NOMO-1 (cell line): Measurements from ENCODE around the gene HERC2.
"Not testable (repeated sequence)": the region's sequence is repeated elsewhere in the genome, so short reads cannot be mapped to it uniquely, and the experiment has no call there.

Experiments
- DNase-seq, 2 experiments: peaks; one replicate each; lab custom pipeline; 2025; ENCODE audit not compliant: unreplicated experiment in 2 of 2; lab: John Stamatoyannopoulos, UW

The HERC2 gene

DNA sequence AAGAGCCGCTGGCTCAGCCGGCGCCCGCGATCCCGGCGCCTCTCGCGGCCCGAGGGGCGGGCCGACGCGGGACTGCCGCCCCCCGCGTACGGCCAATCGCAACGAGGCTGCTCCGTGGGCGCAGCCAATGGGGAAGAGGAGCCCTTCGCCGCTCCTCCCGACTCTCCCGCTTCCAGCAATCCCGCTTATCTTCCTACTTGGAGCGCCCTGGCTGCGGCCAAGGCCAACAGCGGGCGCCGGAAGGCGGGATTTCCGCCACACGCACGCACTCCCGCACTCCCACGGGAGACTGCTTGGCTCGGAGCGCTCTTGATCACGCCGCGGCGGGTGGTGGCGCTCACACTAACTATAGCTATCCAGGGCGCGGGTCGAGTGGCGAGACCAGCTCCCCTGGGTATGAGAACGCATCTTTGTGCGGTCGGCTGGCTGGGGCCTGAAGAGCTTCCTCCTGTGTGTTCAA is at the start of gene HERC2:
HERC2 (minus strand) TSS at position 51 of the 460 bp plus-strand sequence. CDS start 746 bp downstream, outside the sequence.
- not testable (repeated sequence) for DNase-seq

- DNase-seq: not testable (repeated sequence)
Observed at GRCh38 chr15:28365502-28365901, 43.5 kb upstream of the HERC2 start.

DNA sequence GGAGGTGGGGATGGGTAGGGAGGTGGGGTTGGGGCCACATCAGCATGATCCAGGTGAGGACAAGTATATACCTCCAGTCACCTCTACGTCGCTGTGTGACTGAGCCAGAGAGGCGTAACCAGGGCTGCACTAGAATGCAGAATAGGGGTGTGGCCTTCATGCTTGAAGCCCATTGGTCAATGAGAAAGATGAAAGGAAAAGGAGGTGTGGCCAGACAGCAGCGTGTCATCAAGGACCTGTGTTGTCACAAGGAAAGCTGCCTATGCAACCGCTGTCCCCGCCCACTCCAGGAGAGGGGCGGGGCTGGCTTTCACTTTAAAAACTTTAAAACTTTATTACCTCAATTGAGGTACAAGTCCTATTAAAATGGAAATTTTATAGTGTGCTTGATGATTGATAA is 36.0 kb upstream of the HERC2 start, which contains the start of gene GOLGA6L24:
GOLGA6L24 (minus strand) TSS at position 101 of the 400 bp plus-strand sequence; CDS start at position 40, 61 bp downstream.
- DNase-seq: not testable (repeated sequence)

DNA sequence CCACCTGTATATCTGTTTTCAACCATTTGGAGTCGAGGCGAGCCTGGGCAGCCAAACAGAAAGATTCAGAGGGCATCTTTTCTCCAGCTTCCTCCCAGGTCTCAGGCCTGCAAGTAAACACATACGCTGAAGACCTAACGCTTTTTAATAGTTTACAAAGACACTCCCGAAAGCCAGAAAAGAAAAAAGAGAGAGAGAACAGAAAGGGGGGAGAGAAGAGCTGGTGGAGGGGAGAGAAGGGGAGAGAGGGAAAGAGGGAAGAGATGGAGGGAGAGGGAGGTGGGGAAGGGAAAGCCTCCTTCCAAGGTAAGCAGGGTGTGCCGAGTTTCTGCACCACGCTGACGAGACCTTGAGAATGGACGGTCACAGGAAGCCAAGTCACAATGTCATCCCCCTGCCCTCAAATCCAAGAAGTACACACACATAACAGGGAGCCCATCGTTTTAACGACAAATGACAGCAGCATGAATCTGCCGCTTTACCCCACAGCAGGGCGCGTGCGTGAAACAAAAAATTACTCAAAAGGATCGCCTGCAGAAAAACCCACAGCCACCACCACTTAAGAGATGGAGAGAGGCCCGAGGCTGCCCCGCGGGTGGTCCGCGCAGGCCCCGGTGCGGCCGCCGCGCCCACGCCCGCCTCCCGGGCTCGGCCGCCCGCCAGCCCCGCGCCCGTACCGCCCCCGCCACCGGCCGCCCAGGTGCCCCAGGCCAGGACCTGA is 461 bp downstream of the HERC2 start:
- DNase-seq: not testable (repeated sequence)

GRCh38 chr15:28319725-28320124 is 2.3 kb downstream of the HERC2 start:
- DNase-seq: not testable (repeated sequence)

- not testable (repeated sequence) for DNase-seq
Observed at GRCh38 chr15:28318828-28319227, 3.2 kb downstream of the HERC2 start.

GRCh38 chr15:28318122-28318521 is 3.9 kb downstream of the HERC2 start:
- not testable (repeated sequence) for DNase-seq

DNA sequence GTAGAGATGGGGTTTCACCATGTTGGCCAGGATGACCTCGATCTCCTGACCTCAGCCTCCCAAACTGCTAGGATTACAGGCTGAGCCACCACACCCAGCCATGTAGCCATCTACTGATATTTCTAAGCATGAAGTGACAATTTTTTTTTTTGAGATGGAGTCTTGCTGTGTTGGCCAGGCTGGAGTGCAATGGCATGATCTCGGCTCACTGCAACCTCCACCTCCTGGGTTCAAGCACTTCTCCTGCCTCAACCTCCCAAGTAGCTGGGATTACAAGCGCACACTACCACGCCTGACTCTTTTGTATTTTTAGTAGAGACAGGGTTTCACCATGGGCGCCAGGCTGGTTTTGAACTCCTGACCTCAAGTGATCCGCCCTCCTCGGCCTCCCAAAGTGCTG is 5.0 kb downstream of the HERC2 start:
- not testable (repeated sequence) for DNase-seq

GRCh38 chr15:28310454-28310853 is 11.5 kb downstream of the HERC2 start:
- not testable (repeated sequence) for DNase-seq

DNA sequence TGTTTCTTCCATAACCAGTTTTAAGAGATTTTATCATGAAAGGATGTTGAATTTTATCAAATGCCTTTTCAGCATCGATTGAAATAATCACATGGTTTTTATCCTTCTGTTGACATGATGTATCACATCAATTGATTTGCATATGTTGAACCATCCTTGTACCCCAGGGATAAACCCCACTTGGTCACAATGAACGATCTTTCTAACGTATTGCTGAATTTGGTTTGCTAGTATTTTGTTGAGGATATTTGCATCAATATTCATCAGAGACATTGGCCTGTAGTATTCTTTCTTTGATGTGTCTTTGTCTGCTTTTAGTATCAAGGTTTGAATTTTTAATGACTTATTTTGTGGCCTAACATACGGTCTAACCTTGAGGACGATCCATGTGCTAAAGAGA is 13.3 kb downstream of the HERC2 start:
- not testable (repeated sequence) for DNase-seq

DNA sequence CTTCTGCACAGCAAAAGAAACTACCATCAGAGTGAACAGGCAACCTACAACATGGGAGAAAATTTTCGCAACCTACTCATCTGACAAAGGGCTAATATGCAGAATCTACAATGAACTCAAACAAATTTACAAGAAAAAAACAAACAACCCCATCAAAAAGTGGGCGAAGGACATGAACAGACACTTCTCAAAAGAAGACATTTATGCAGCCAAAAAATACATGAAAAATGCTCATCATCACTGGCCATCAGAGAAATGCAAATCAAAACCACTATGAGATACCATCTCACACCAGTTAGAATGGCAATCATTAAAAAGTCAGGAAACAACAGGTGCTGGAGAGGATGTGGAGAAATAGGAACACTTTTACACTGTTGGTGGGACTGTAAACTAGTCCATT is 16.3 kb downstream of the HERC2 start:
- not testable (repeated sequence) for DNase-seq

- DNase-seq: not testable (repeated sequence)
Observed at GRCh38 chr15:28297434-28297833, 24.5 kb downstream of the HERC2 start.

- DNase-seq: not testable (repeated sequence)
Observed at GRCh38 chr15:28296814-28297213, 25.2 kb downstream of the HERC2 start.

DNA sequence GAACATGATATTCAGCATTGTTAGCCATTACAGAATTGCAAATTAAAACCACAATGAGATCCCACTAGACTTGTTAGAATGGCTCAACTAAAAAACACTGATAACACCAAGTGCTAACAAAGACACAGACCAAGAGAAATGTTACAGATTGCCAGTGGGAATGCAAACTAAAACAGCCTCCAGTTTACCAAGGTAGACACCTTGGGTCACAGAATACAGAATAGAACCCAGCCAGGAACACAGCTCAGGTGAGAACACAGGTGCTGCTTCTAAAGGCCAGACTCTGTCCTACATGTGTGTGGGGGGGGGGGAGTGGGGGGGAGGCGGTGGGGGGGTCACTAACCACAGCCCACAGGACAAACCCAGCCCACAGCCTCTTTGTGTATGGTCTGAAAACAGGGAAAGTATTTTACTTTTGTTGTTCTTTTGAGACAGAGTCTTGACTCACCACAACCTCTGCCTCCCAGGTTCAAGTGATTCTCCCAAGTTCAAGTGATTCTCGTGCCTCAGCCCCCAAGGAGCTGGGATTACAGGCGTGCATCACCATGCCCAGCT is 26.9 kb downstream of the HERC2 start:
- DNase-seq: not testable (repeated sequence)

DNA sequence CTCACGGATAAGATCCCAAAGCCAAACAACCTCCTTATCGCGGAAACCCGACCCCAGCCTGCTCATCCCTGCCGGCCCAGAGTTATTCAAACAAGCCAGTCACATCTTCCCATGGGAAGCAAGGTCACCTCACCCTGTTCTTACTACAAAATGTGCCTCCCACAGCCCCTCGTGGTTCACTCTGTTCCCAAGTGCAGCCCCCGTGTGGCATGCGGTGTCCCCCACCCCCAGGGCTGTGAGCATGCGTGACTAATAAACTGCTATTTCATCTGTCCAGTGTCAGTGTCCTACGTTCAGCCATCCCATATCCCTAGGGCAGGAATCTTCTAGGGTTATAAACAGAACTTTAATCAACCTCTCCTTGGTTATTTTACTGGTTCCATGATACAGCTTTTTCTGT is 27.4 kb downstream of the HERC2 start:
- DNase-seq: not testable (repeated sequence)

- no peak for DNase-seq
Observed at GRCh38 chr15:28289694-28290463, 32.1 kb downstream of the HERC2 start.

- DNase-seq: peak in 1 of 2 experiments; percentile 8
Observed at GRCh38 chr15:28288830-28289693, 32.9 kb downstream of the HERC2 start.

DNA sequence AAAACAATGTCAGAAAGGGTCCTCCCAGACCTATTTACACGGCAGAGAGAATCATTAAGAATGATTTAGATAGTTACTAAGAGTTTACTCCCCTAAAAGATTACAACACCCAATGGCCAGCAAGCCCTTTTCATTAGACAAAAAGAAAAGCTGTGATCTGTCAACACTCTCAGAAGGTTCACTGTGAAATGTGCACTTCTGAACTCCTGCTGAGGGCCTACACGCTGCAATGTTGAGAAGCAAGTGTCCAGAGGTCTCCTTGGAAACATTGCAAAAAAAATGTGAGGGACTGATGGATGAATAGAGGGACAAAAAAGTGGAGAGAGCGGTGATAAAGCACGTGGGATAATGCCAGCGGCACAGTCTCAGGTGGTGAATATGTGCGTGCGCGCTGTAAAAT is 35.3 kb downstream of the HERC2 start:
- not testable (repeated sequence) for DNase-seq

DNA sequence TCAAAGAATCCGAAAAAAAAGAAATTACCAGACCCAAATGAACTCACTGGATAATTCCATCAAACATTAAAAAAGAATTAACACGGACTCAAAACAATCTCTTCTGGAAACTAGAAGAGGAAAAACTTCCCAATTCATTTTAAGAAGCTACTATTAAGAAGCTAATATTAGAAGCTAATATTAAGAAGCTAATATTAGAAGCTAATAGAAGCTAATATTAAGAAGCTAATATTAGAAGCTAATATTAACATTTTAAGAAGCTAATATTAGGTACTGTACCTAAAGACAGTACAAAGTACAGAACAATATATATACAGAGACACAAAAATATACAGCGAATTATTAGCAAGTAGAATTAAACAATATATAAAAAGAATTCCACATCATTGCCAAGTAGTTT is 35.9 kb downstream of the HERC2 start:
- no peak for DNase-seq

- no peak for DNase-seq
Observed at GRCh38 chr15:28281876-28282275, 40.1 kb downstream of the HERC2 start.
